ENCODE measurements around the gene PCDHGB3.
A peak's percentile ranks its signal among the peaks of the same experiment; 100 is the strongest.
"Not testable (repeated sequence)": the region's sequence is repeated elsewhere in the genome, so short reads cannot be mapped to it uniquely, and the experiment has no call there.

The PCDHGB3 gene

DNA sequence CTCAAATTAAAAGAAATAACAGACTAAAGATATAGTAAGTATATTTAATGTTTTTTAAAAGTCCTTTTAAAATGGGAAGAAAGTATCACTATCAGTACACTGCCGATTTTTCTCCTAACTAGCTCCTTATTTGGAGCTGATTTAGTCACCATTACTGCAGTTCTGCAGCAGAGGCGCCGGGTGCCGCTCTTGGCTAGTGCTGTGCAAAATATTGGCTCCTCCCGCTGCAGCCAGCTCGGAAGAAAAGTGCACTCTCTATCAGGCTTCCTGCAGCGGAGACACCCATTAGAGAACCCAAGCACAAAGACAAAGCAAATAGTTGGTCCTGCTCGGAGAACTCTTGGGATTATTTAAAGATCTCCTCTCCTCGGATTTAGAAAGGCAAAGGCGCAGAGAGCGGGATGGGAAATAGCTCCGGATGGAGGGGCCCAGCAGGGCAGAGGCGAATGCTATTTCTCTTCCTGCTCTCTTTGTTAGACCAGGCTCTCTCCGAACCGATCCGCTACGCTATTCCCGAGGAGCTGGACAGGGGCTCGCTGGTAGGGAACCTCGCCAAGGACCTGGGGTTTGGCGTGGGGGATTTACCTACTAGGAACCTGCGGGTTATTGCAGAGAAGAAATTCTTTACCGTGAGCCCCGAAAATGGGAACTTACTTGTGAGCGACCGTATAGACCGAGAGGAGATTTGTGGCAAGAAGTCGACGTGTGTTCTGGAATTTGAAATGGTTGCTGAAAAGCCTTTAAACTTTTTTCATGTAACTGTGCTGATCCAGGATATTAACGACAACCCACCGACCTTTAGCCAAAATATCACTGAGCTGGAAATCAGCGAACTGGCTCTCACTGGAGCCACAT, at the start of gene PCDHGB3:
TSS of gene PCDHGB3 (plus strand) at position 249 of the 855 bp plus-strand sequence. CDS start at position 402, 153 bp downstream.
- Mint-ChIP-seq H3K4me1 (ENCODE audit: low read depth) (peaks cover 10% of the 10 kb centered on the region), H3K27ac (peak within 1 kb of the TSS; percentile 54), H3K4me3 (peak within 1 kb of the TSS; percentile 75), H3K36me3 (ENCODE audit: low read depth) (no peaks in the 10 kb centered on the region), H3K9me3 (peaks cover 65% of the 10 kb centered on the region), H3K27me3 (peaks cover 71% of the 10 kb centered on the region)
- intact Hi-C loops (cut with micrococcal nuclease) = no loop called here

GRCh38 chr5:141322261-141322660, 47.8 kb upstream of the PCDHGB3 start:
- Mint-ChIP-seq H3K36me3 (ENCODE audit: low read depth) (peaks cover 40% of the 10 kb centered on the region), H3K4me3 (no peak overlapping the region), H3K27me3 (peaks cover 20% of the 10 kb centered on the region), H3K27ac (no peak overlapping the region), H3K4me1 (ENCODE audit: low read depth) (peaks cover 17% of the 10 kb centered on the region), H3K9me3 (peaks cover 73% of the 10 kb centered on the region)
- intact Hi-C loops (cut with micrococcal nuclease) = loop anchor here (10.0 kb wide), 2 partner anchors 93 to 193 kb away; partner anchors contain the start of genes PCDHGA10 and PCDHGB7

DNA sequence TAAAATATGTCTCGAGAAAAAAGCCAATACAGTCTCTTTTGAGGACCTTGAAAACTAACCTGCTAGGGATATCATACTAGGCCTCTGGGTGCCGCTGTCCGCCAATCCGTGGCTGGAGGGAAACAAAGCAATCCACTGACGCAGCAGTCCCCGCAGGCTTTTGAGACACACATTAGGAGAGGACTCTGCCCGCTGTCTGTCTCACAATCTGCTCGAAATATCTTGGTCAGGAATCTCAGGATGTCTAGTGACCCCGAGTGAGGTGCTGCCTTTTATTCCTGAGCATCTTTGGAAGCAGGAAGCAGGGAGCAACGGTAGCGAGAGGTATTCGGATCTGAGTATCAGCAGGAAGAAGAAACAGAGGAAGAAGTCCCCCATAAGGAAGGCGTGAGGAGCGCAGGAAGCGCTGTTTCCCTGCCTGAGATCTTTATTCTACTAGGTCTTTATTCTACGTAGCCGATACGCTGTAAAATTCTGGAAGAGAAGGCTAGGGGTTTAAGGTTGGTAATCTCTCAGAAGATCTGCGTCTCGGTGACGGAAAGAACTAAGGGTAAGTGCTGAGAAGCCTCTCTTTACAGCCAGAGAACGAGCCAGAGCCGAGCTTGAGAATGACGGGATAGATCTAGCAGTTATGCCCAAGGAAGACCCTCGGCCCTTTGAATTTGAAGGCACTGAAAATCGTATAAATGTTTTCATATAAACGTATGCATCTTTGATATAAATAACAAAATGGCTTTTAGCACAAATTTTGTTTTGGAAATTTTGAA, 43.8 kb upstream of the PCDHGB3 start:
- intact Hi-C loops (cut with micrococcal nuclease) = loop anchor here (10.0 kb wide), 2 partner anchors 89 to 189 kb away; partner anchors contain the start of genes PCDHGA10 and PCDHGB7
- Mint-ChIP-seq H3K9me3 (peaks cover 56% of the 10 kb centered on the region), H3K4me1 (ENCODE audit: low read depth) (peaks cover 6% of the 10 kb centered on the region), H3K4me3 (peak overlapping the region; percentile 65), H3K27ac (no peak overlapping the region), H3K36me3 (ENCODE audit: low read depth) (peaks cover 7% of the 10 kb centered on the region), H3K27me3 (peaks cover 49% of the 10 kb centered on the region)

GRCh38 chr5:141328231-141328630, 41.8 kb upstream of the PCDHGB3 start:
- Mint-ChIP-seq H3K27me3 (peaks cover 63% of the 10 kb centered on the region), H3K36me3 (ENCODE audit: low read depth) (no peaks in the 10 kb centered on the region), H3K4me3 (no peak overlapping the region), H3K27ac (no peak overlapping the region), H3K4me1 (ENCODE audit: low read depth) (peaks cover 6% of the 10 kb centered on the region), H3K9me3 (peaks cover 59% of the 10 kb centered on the region)
- intact Hi-C loops (cut with micrococcal nuclease) = loop anchor here (10.0 kb wide), 2 partner anchors 87 to 187 kb away; partner anchors contain the start of genes PCDHGA10 and PCDHGB7

DNA sequence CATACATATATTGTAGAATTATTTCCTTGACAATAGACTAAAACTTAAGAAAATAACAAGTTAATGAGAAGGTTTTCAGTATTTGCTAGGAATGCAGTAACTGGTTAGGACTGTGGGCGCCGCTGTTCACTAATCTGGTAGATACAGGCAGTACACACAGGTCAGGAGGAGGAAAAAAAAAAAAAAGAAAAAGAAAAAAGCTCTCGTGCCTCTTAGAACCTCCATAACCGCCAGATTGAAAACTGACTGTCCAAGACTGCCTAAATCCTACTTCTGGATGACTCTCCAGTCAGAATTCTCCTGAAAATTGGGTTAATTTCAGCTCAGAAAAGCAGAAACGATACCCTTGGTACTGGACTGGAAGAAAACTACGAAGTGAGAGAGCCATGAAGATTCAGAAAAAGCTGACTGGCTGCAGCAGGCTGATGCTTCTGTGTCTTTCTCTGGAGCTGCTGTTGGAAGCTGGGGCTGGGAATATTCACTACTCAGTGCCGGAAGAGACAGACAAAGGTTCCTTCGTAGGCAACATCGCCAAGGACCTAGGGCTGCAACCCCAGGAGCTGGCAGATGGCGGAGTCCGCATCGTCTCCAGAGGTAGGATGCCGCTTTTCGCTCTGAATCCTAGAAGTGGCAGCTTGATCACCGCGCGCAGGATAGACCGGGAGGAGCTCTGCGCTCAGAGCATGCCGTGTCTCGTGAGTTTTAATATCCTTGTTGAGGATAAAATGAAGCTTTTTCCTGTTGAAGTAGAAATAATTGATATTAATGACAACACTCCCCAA, 39.6 kb upstream of the PCDHGB3 start, which contains the start of gene PCDHGA1:
TSS of gene PCDHGA1 (plus strand) at position 216 of the 782 bp plus-strand sequence.
- H3K27ac Mint-ChIP-seq = no peak within 1 kb of the TSS
- H3K4me1 Mint-ChIP-seq (ENCODE audit: low read depth) = peaks cover 6% of the 10 kb centered on the region
- H3K4me3 Mint-ChIP-seq = no peak within 1 kb of the TSS
- H3K27me3 Mint-ChIP-seq = peaks cover 79% of the 10 kb centered on the region
- intact Hi-C loops (cut with micrococcal nuclease) = no loop called here
- H3K9me3 Mint-ChIP-seq = peaks cover 68% of the 10 kb centered on the region
- H3K36me3 Mint-ChIP-seq (ENCODE audit: low read depth) = no peaks in the 10 kb centered on the region

GRCh38 chr5:141332571-141332970, 37.5 kb upstream of the PCDHGB3 start:
- H3K36me3 Mint-ChIP-seq (ENCODE audit: low read depth); H3K27ac Mint-ChIP-seq; H3K4me1 Mint-ChIP-seq (ENCODE audit: low read depth); intact Hi-C loops (cut with micrococcal nuclease); H3K4me3 Mint-ChIP-seq: not testable (repeated sequence)
- Mint-ChIP-seq H3K9me3 (peaks cover 55% of the 10 kb centered on the region), H3K27me3 (peaks cover 80% of the 10 kb centered on the region)

DNA sequence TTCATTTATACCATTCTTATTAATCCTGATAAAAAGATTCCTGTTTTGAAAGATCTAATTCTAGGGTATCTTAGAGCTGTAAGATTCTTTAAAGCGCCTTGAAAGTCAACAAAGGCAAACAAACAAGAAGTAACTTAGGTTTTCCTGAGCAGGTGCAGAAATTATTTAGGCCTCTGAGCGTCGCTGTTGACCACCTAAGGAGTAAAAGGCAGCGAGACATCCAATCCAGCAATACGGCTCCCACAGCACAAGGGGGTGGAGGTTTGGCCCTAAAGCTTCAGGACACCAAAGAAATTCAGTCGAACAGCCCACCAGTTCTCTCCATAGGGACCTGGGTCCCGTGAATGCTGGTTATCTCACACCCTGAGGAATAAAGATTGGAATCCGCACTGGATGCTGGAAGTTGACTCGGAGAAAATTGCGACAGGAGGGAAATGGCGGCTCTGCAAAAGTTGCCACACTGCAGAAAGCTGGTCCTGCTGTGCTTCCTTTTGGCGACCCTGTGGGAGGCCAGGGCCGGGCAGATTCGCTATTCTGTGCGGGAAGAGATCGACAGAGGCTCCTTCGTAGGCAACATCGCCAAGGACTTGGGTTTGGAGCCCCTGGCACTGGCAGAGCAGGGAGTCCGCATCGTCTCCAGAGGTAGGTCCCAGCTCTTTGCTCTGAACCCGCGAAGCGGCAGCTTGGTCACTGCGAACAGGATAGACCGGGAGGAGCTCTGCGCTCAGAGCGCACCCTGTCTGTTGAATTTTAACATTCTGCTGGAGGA, 31.3 kb upstream of the PCDHGB3 start, which contains the start of gene PCDHGA2:
TSS of gene PCDHGA2 (plus strand) at position 223 of the 769 bp plus-strand sequence.
- peaks cover 68% of the 10 kb centered on the region for H3K9me3 Mint-ChIP-seq
- no peak within 1 kb of the TSS for H3K27ac Mint-ChIP-seq
- peaks cover 72% of the 10 kb centered on the region for H3K27me3 Mint-ChIP-seq
- intact Hi-C loops (cut with micrococcal nuclease) = no loop called here
- H3K4me3 Mint-ChIP-seq = no peak within 1 kb of the TSS
- no peaks in the 10 kb centered on the region for H3K36me3 Mint-ChIP-seq (ENCODE audit: low read depth)
- no peaks in the 10 kb centered on the region for H3K4me1 Mint-ChIP-seq (ENCODE audit: low read depth)

DNA sequence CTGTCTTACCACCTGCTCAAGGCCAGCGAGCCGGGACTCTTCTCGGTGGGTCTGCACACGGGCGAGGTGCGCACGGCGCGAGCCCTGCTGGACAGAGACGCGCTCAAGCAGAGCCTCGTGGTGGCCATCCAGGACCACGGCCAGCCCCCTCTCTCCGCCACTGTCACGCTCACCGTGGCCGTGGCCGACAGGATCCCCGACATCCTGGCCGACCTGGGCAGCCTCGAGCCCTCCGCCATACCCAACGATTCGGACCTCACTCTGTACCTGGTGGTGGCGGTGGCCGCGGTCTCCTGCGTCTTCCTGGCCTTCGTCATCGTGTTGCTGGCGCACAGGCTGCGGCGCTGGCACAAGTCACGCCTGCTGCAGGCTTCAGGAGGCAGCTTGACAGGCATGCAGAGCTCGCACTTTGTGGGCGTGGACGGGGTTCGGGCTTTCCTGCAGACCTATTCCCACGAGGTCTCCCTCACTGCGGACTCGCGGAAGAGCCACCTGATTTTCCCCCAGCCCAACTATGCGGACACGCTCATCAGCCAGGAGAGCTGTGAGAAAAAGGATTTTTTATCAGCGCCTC, 29.2 kb upstream of the PCDHGB3 start:
- peaks cover 76% of the 10 kb centered on the region for H3K27me3 Mint-ChIP-seq
- H3K27ac Mint-ChIP-seq; H3K36me3 Mint-ChIP-seq (ENCODE audit: low read depth); H3K4me1 Mint-ChIP-seq (ENCODE audit: low read depth); H3K4me3 Mint-ChIP-seq; intact Hi-C loops (cut with micrococcal nuclease): not testable (repeated sequence)
- peaks cover 69% of the 10 kb centered on the region for H3K9me3 Mint-ChIP-seq

GRCh38 chr5:141342773-141343172, 27.3 kb upstream of the PCDHGB3 start:
- intact Hi-C loops (cut with micrococcal nuclease) = no loop called here
- Mint-ChIP-seq H3K4me1 (ENCODE audit: low read depth) (no peaks in the 10 kb centered on the region), H3K4me3 (no peak overlapping the region), H3K27ac (no peak overlapping the region), H3K9me3 (peaks cover 81% of the 10 kb centered on the region), H3K36me3 (ENCODE audit: low read depth) (peaks cover 5% of the 10 kb centered on the region), H3K27me3 (peaks cover 71% of the 10 kb centered on the region)

DNA sequence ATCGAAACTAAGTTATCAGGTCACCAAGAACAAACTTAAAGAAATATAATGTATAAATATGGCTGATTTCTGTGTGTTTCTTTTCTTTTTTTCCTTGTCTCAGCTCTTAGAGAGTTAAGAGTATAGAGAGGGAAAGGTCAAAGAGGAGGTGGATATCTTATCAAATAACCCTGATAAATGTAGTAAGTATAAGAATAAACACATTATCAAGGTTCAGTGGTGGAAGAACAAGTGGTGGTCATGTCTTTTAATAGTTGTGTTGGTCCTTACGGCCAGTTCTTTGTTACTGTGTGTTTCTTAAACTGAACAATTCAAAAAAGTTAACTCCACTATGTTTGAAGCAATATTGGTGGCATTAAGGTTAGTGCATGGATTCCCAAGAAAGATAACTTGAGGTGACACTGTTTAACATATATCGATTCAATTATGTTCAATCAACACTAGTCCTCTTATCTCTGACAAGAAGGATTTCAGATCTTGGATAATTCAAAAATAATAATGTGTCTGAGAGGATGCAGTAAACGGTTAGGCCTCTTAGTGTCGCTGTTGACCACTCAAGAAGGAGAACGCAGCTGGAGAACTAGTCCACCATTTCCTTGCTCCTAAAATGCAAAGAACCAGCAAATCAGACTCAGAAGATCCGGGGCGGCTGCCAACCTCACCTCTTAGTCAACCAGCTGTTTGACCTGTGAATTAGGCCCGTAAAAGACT, 26.6 kb upstream of the PCDHGB3 start, which contains the start of gene PCDHGA3:
TSS of gene PCDHGA3 (plus strand) at position 588 of the 711 bp plus-strand sequence. CDS start 205 bp downstream, outside the sequence.
- H3K36me3 Mint-ChIP-seq (ENCODE audit: low read depth) = peaks cover 5% of the 10 kb centered on the region
- peaks cover 75% of the 10 kb centered on the region for H3K9me3 Mint-ChIP-seq
- H3K27me3 Mint-ChIP-seq = peaks cover 67% of the 10 kb centered on the region
- intact Hi-C loops (cut with micrococcal nuclease) = no loop called here
- no peaks in the 10 kb centered on the region for H3K4me1 Mint-ChIP-seq (ENCODE audit: low read depth)
- H3K27ac Mint-ChIP-seq = no peak within 1 kb of the TSS
- no peak within 1 kb of the TSS for H3K4me3 Mint-ChIP-seq

DNA sequence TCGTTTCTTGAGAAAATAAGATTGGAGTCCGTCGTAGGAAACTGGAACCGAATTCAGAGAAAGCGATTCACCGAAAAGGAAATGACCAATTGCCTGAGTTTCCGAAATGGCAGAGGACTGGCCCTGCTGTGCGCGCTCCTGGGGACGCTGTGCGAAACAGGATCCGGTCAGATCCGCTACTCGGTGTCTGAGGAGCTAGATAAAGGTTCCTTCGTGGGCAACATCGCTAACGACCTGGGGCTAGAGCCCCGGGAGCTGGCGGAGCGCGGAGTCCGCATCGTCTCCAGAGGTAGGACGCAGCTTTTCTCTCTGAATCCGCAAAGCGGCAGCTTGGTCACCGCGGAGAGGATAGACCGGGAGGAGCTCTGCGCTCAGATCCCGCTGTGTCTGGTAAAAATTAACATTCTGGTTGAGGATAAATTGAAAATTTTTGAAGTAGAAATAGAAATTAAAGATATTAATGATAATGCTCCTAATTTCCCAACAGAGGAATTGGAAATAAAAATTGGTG, 26.0 kb upstream of the PCDHGB3 start:
- no peak overlapping the region for H3K4me3 Mint-ChIP-seq
- peaks cover 63% of the 10 kb centered on the region for H3K27me3 Mint-ChIP-seq
- no peak overlapping the region for H3K27ac Mint-ChIP-seq
- intact Hi-C loops (cut with micrococcal nuclease) = no loop called here
- H3K4me1 Mint-ChIP-seq (ENCODE audit: low read depth) = no peaks in the 10 kb centered on the region
- H3K9me3 Mint-ChIP-seq = peaks cover 69% of the 10 kb centered on the region
- H3K36me3 Mint-ChIP-seq (ENCODE audit: low read depth) = peaks cover 5% of the 10 kb centered on the region

GRCh38 chr5:141345327-141345726, 24.7 kb upstream of the PCDHGB3 start:
- Mint-ChIP-seq H3K4me1 (ENCODE audit: low read depth) (no peaks in the 10 kb centered on the region), H3K27ac (no peak overlapping the region), H3K4me3 (no peak overlapping the region), H3K9me3 (peaks cover 66% of the 10 kb centered on the region), H3K36me3 (ENCODE audit: low read depth) (peaks cover 5% of the 10 kb centered on the region), H3K27me3 (peaks cover 58% of the 10 kb centered on the region)
- intact Hi-C loops (cut with micrococcal nuclease) = no loop called here

Data from dendritic cell treated with granulocyte-macrophage colony-stimulating factor and Interleukin-4, amounts not matched to agents 40 ng/mL and 50 ng/mL, for 4 days (primary cell).